Loucy (cell line): ENCODE data around the gene NPTXR.

ENCODE experiments used
- H2AFZ ChIP-seq: fragments of 200-600 bp; sonication (generic); 2 replicates; pipeline ENCODE4 v1.6.0; 2016; ENCODE audit warnings: antibody characterized with exemption, mild to moderate bottlenecking, low read length, moderate library complexity
- H3F3A ChIP-seq: fragments of 200-600 bp; 2 replicates; pipeline ENCODE4 v1.6.0; 2016; ENCODE audit warnings: antibody characterized with exemption, low read depth, mild to moderate bottlenecking
- H3K27me3 ChIP-seq: fragments of 200-600 bp; sonication (generic); 2 replicates; pipeline ENCODE4 v1.6.1; 2014; ENCODE audit warnings: low read length, mild to moderate bottlenecking; ENCODE audit not compliant: insufficient read depth, poor library complexity, severe bottlenecking
- H3K36me3 ChIP-seq: fragments of 200-600 bp; sonication (generic); 2 replicates; pipeline ENCODE4 v1.6.1; 2016; ENCODE audit warnings: low read length; ENCODE audit not compliant: insufficient read depth
- H3K4me1 ChIP-seq: fragments of 200-600 bp; sonication (generic); 2 replicates; pipeline ENCODE4 v1.5.1; 2014; ENCODE audit warnings: low read length, mild to moderate bottlenecking; ENCODE audit not compliant: insufficient read depth, poor library complexity, severe bottlenecking
- H3K4me2 ChIP-seq: fragments of 200-600 bp; sonication (generic); 2 replicates; pipeline ENCODE4 v1.6.0; 2014; ENCODE audit warnings: antibody characterized with exemption, low read length, low read depth, mild to moderate bottlenecking; ENCODE audit not compliant: poor library complexity, severe bottlenecking
- H3K4me3 ChIP-seq: fragments of 200-600 bp; sonication (generic); 2 replicates; pipeline ENCODE4 v1.5.1; 2014; ENCODE audit warnings: low read length, mild to moderate bottlenecking, mixed read lengths; ENCODE audit not compliant: poor library complexity, severe bottlenecking
- H3K79me2 ChIP-seq: fragments of 200-600 bp; sonication (generic); 2 replicates; pipeline ENCODE4 v1.6.1; 2014; ENCODE audit warnings: low read length; ENCODE audit not compliant: insufficient read depth
- H3K9ac ChIP-seq: fragments of 200-600 bp; sonication (generic); 2 replicates; pipeline ENCODE4 v1.6.0; 2014; ENCODE audit warnings: mild to moderate bottlenecking, low read depth, low read length, moderate library complexity; ENCODE audit not compliant: poor library complexity, severe bottlenecking
- H3K9me2 ChIP-seq: fragments of 200-600 bp; sonication (generic); replicated peaks from 2 replicates; pipeline ENCODE4 v1.6.1; 2016; ENCODE audit warnings: low read depth, low read length, mixed read lengths
- H3K9me3 ChIP-seq: fragments of 200-600 bp; sonication (generic); 2 replicates; pipeline ENCODE4 v1.6.1; 2014; ENCODE audit warnings: mild to moderate bottlenecking, antibody characterized with exemption, low read length, low read depth; ENCODE audit not compliant: insufficient read depth
- H4K20me1 ChIP-seq: fragments of 200-600 bp; sonication (generic); 2 replicates; pipeline ENCODE4 v1.6.0; 2014; ENCODE audit warnings: antibody characterized with exemption, low read length, mild to moderate bottlenecking; ENCODE audit not compliant: insufficient read depth, poor library complexity, severe bottlenecking
- EZH2phosphoT487 ChIP-seq: fragments of 200-600 bp; IDR thresholded peaks from 2 replicates; pipeline ENCODE4 v1.6.1; 2018; ENCODE audit warnings: antibody characterized with exemption, mild to moderate bottlenecking, moderate library complexity, borderline replicate concordance
- TF ChIP-seq, protein P1 (sequence below): fragments of 200-600 bp; sonication (generic); conservative IDR thresholded peaks from 2 replicates; pipeline ENCODE4 v1.5.1; 2014; ENCODE audit warnings: mild to moderate bottlenecking, antibody characterized with exemption, low read length

NPTXR gene

DNA sequence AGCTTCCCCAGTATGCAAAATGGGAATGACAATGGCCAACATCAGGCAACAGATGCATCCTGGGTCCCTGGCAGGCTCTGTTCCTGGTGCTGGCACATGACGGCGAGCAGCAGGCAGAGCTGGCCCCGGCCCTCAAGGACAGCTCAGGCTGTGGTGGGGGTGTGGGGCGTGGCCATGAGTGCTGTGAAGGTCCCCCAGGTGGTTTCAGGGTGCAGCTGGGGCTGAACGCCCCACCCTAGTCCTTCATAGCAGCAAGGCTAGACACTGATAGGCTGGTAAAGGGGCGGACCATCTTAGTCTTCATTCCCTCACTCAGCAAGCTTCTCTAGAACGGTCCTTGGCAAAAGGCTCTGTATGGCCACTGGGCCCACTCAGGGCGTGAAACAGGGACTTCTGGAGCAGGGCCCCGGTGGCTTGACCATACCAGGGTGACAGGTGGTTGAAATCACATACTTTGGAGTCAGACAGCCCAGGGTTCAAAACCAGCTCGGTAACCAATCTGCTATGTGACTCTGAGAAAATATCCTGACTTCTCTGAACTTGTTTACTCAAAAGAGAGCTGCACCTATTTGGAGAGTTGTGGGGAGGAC, 15.1 kb downstream of the NPTXR start:
- Histone ChIP-seq H4K20me1 (no peaks in the 10 kb centered on the region), H3K4me1 (no peaks in the 10 kb centered on the region), H3K36me3 (no peaks in the 10 kb centered on the region), H3K9me2 (no peaks in the 10 kb centered on the region), H3K4me2 (no peak overlapping the region), H2AFZ (no peak overlapping the region), H3K9me3 (no peaks in the 10 kb centered on the region), H3F3A (no peaks in the 10 kb centered on the region), H3K4me3 (no peak overlapping the region), H3K9ac (no peak overlapping the region), H3K27me3 (no peaks in the 10 kb centered on the region), H3K79me2 (no peaks in the 10 kb centered on the region)
- no peak for TF ChIP-seq EZH2phosphoT487
- TF ChIP-seq, protein P1, sequence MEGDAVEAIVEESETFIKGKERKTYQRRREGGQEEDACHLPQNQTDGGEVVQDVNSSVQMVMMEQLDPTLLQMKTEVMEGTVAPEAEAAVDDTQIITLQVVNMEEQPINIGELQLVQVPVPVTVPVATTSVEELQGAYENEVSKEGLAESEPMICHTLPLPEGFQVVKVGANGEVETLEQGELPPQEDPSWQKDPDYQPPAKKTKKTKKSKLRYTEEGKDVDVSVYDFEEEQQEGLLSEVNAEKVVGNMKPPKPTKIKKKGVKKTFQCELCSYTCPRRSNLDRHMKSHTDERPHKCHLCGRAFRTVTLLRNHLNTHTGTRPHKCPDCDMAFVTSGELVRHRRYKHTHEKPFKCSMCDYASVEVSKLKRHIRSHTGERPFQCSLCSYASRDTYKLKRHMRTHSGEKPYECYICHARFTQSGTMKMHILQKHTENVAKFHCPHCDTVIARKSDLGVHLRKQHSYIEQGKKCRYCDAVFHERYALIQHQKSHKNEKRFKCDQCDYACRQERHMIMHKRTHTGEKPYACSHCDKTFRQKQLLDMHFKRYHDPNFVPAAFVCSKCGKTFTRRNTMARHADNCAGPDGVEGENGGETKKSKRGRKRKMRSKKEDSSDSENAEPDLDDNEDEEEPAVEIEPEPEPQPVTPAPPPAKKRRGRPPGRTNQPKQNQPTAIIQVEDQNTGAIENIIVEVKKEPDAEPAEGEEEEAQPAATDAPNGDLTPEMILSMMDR = no peak

- Histone ChIP-seq H2AFZ (no peak overlapping the region), H3K4me3 (no peak overlapping the region), H3K36me3 (no peaks in the 10 kb centered on the region), H3K27me3 (no peaks in the 10 kb centered on the region), H3K79me2 (no peaks in the 10 kb centered on the region), H3K9me3 (no peaks in the 10 kb centered on the region), H4K20me1 (no peaks in the 10 kb centered on the region), H3K9ac (no peak overlapping the region), H3K9me2 (no peaks in the 10 kb centered on the region), H3K4me2 (no peak overlapping the region), H3K4me1 (no peaks in the 10 kb centered on the region), H3F3A (no peaks in the 10 kb centered on the region)
- TF ChIP-seq EZH2phosphoT487 = no peak
- TF ChIP-seq, protein P1 = no peak
Observed at GRCh38 chr22:38828191-38828590, 15.6 kb downstream of the NPTXR start.

GRCh38 chr22:38827510-38827909, 16.3 kb downstream of the NPTXR start:
- H3K9me3 ChIP-seq = no peaks in the 10 kb centered on the region
- no peaks in the 10 kb centered on the region for H3K36me3 ChIP-seq
- H2AFZ ChIP-seq = no peak overlapping the region
- H4K20me1 ChIP-seq = no peaks in the 10 kb centered on the region
- no peak overlapping the region for H3K9ac ChIP-seq
- no peak overlapping the region for H3K4me3 ChIP-seq
- H3F3A ChIP-seq = no peaks in the 10 kb centered on the region
- no peaks in the 10 kb centered on the region for H3K79me2 ChIP-seq
- TF ChIP-seq, protein P1 = no peak
- no peak for TF ChIP-seq EZH2phosphoT487
- H3K9me2 ChIP-seq = no peaks in the 10 kb centered on the region
- H3K4me2 ChIP-seq = no peak overlapping the region
- no peaks in the 10 kb centered on the region for H3K4me1 ChIP-seq
- H3K27me3 ChIP-seq = no peaks in the 10 kb centered on the region
